H1 (cell line): Measurements from ENCODE around the gene PTGDS. TPM values are rescaled to one million over a fixed set of nuclear protein-coding genes. Genes with fewer than 3 reads are reported as not detected.

Experiments used
- CTCF ChIA-PET: fragments of 300-600 bp; sonication (Branson Sonifier 250); formaldehyde crosslinking; loops from one replicate; lab custom pipeline; 2021; ENCODE audit not compliant: partially characterized antibody; lab: Charles Lee
- POLR2A ChIA-PET: fragments of 300-600 bp; sonication (Branson Sonifier 250); formaldehyde crosslinking; loops from one replicate; lab custom pipeline; 2021; ENCODE audit warnings: inconsistent platforms; ENCODE audit not compliant: partially characterized antibody; lab: Charles Lee
- DNase-seq, 2 experiments: peaks; one replicate each; pipeline versions ENCODE4 v3.0.0 to v3.0.0-alpha.2; 2010 to 2022; ENCODE audit warnings: low spot score in 2 of 2, low read depth in 1 of 2, mixed read lengths in 1 of 2
- FAIRE-seq: peaks from 2 replicates; lab custom pipeline; 2011; peaks lifted over from hg19 to GRCh38; lab: Jason Lieb, UNC
- H2AFZ ChIP-seq: 2 replicates; pipeline ENCODE4 v1.8.1; 2012; ENCODE audit warnings: low read length, inconsistent platforms
- H2AK5ac ChIP-seq: 2 replicates; pipeline ENCODE4 v1.6.1; 2013; ENCODE audit warnings: low read depth, low read length
- H2BK120ac ChIP-seq: replicated peaks from 2 replicates; pipeline ENCODE3; 2013; ENCODE audit warnings: low read depth, low read length, inconsistent platforms
- H2BK12ac ChIP-seq: 2 replicates; pipeline ENCODE4 v1.6.1; 2013; ENCODE audit warnings: low read depth, low read length
- H2BK15ac ChIP-seq: 2 replicates; pipeline ENCODE4 v1.6.1; 2013; ENCODE audit warnings: low read length
- H2BK20ac ChIP-seq: 2 replicates; pipeline ENCODE4 v1.6.1; 2013; ENCODE audit warnings: low read length
- H2BK5ac ChIP-seq: 2 replicates; pipeline ENCODE4 v1.6.1; 2013; ENCODE audit warnings: low read depth, low read length
- H3K14ac ChIP-seq: 2 replicates; pipeline ENCODE4 v1.6.1; 2013; ENCODE audit warnings: inconsistent platforms; ENCODE audit not compliant: insufficient read length
- H3K18ac ChIP-seq: 2 replicates; pipeline ENCODE4 v1.6.1; 2013; ENCODE audit warnings: low read length; ENCODE audit errors: extremely low read depth
- H3K23ac ChIP-seq: 2 replicates; pipeline ENCODE4 v1.6.1; 2013; ENCODE audit warnings: inconsistent platforms; ENCODE audit not compliant: insufficient read length
- H3K23me2 ChIP-seq: 2 replicates; pipeline ENCODE4 v1.6.1; 2013; ENCODE audit warnings: low read depth, low read length
- H3K27ac ChIP-seq: 2 replicates; pipeline ENCODE4 v1.6.1; 2011; ENCODE audit warnings: low read depth, low read length, inconsistent platforms
- H3K27me3 ChIP-seq, 4 experiments: replicated peaks in 1 of 4; 1 replicate in 1 of 4; 2 replicates in 3 of 4; pipeline versions ENCODE4 v1.6.1 to v1.8.1; 2011 to 2013; ENCODE audit warnings: low read length in 3 of 4, mild to moderate bottlenecking in 3 of 4, inconsistent platforms in 2 of 4, mixed read lengths in 2 of 4, moderate library complexity in 1 of 4; ENCODE audit not compliant: control insufficient read depth in 3 of 4, insufficient read depth in 3 of 4; ENCODE audit errors: extremely low read depth in 1 of 4
- H3K36me3 ChIP-seq, 4 experiments: 2 replicates each; pipeline versions ENCODE4 v1.6.1 to v1.8.1; 2011 to 2013; ENCODE audit warnings: mild to moderate bottlenecking in 4 of 4, low read length in 3 of 4, moderate library complexity in 2 of 4, control low read depth in 1 of 4, inconsistent platforms in 1 of 4; ENCODE audit not compliant: insufficient read depth in 4 of 4, control insufficient read depth in 2 of 4
- H3K4ac ChIP-seq: replicated peaks from 2 replicates; pipeline ENCODE3; 2013; ENCODE audit warnings: low read length, low read depth, mixed read lengths, inconsistent platforms; ENCODE audit not compliant: insufficient read length
- H3K4me1 ChIP-seq, 4 experiments: replicated peaks in 1 of 4; 1 replicate in 1 of 4; 2 replicates in 3 of 4; pipeline versions ENCODE4 v1.6.1 to v1.8.1; 2011 to 2013; ENCODE audit warnings: low read length in 3 of 4, inconsistent platforms in 2 of 4, mixed read lengths in 1 of 4; ENCODE audit not compliant: insufficient read depth in 4 of 4, control insufficient read depth in 3 of 4
- H3K4me2 ChIP-seq, 2 experiments: 2 replicates each; pipeline versions ENCODE4 v1.6.1 to v1.8.1; 2011 to 2013; ENCODE audit warnings: low read depth in 2 of 2, low read length in 2 of 2, control low read depth in 1 of 2, inconsistent platforms in 1 of 2, mild to moderate bottlenecking in 1 of 2; ENCODE audit not compliant: insufficient read depth in 1 of 2
- H3K4me3 ChIP-seq, 4 experiments: fragments of 200-600, 300-600 bp in 1 of 4; sonication (generic), shearing (Covaris generic), sonication (Bioruptor Twin) in 1 of 4; 2 replicates each; pipeline versions ENCODE4 v1.5.1 to v1.8.1; 2011 to 2016; ENCODE audit warnings: low read length in 4 of 4, low read depth in 3 of 4, control low read depth in 2 of 4, inconsistent platforms in 2 of 4, mild to moderate bottlenecking in 2 of 4, mixed read lengths in 1 of 4, moderate library complexity in 1 of 4; ENCODE audit not compliant: insufficient read depth in 2 of 4; ENCODE audit errors: extremely low read depth in 1 of 4
- H3K56ac ChIP-seq: replicated peaks from 2 replicates; pipeline ENCODE3; 2013; ENCODE audit warnings: low read depth, mild to moderate bottlenecking, mixed read lengths, low read length, inconsistent platforms; ENCODE audit not compliant: insufficient read length
- H3K79me1 ChIP-seq: 2 replicates; pipeline ENCODE4 v1.6.1; 2013; ENCODE audit warnings: low read depth, low read length, control low read depth
- H3K79me2 ChIP-seq, 2 experiments: 2 replicates each; pipeline versions ENCODE4 v1.6.1 to v1.8.1; 2012 to 2013; ENCODE audit warnings: low read length in 2 of 2, mild to moderate bottlenecking in 2 of 2, inconsistent platforms in 1 of 2; ENCODE audit not compliant: insufficient read depth in 2 of 2, control insufficient read depth in 1 of 2
- H3K9ac ChIP-seq, 4 experiments: replicated peaks in 1 of 4; 1 replicate in 1 of 4; 2 replicates in 3 of 4; pipeline versions ENCODE4 v1.6.1 to v1.8.1; 2011 to 2013; ENCODE audit warnings: low read depth in 3 of 4, low read length in 3 of 4, control low read depth in 2 of 4, mild to moderate bottlenecking in 2 of 4, moderate library complexity in 2 of 4, inconsistent platforms in 1 of 4; ENCODE audit errors: extremely low read depth in 1 of 4
- H3K9me3 ChIP-seq, 2 experiments: 2 replicates each; pipeline versions ENCODE4 v1.6.1 to v1.8.1; 2012 to 2013; ENCODE audit warnings: mild to moderate bottlenecking in 2 of 2, moderate library complexity in 2 of 2, control low read depth in 1 of 2, inconsistent platforms in 1 of 2, low read depth in 1 of 2, low read length in 1 of 2, mixed read lengths in 1 of 2; ENCODE audit not compliant: insufficient read depth in 2 of 2
- H4K20me1 ChIP-seq, 2 experiments: replicated peaks in 1 of 2; 2 replicates each; pipeline versions ENCODE3 to v1.8.1; 2011 to 2013; ENCODE audit warnings: inconsistent platforms in 2 of 2, low read length in 2 of 2, mild to moderate bottlenecking in 1 of 2; ENCODE audit not compliant: insufficient read depth in 2 of 2, control insufficient read depth in 1 of 2
- H4K5ac ChIP-seq: 2 replicates; pipeline ENCODE4 v1.6.1; 2013; ENCODE audit warnings: low read length, low read depth, mixed read lengths, inconsistent platforms; ENCODE audit not compliant: insufficient read length
- H4K8ac ChIP-seq: 2 replicates; pipeline ENCODE4 v1.8.0; 2013; ENCODE audit warnings: mild to moderate bottlenecking, moderate library complexity, low read length, inconsistent platforms; ENCODE audit not compliant: insufficient read depth; ENCODE audit errors: extremely low read depth
- H4K91ac ChIP-seq: replicated peaks from 2 replicates; pipeline ENCODE3; 2013; ENCODE audit warnings: low read length, mixed read lengths, inconsistent platforms; ENCODE audit not compliant: insufficient read length
- EP300 ChIP-seq, 2 experiments: IDR thresholded peaks; 1 replicate in 1 of 2; 2 replicates in 1 of 2; pipeline ENCODE4 v1.6.1; 2011 to 2012; ENCODE audit warnings: low read depth in 2 of 2, low read length in 2 of 2, mild to moderate bottlenecking in 2 of 2, borderline replicate concordance in 1 of 2, inconsistent platforms in 1 of 2, moderate library complexity in 1 of 2
- JUN ChIP-seq: IDR thresholded peaks from 2 replicates; pipeline ENCODE4 v1.6.1; 2011; ENCODE audit warnings: low read depth, mild to moderate bottlenecking, improper control_type of control experiment, low read length
- PHF8 ChIP-seq: fragments of 200-600 bp; sonication (generic); conservative IDR thresholded peaks from 2 replicates; pipeline ENCODE4 v1.7.1; 2012; ENCODE audit warnings: low read depth, mild to moderate bottlenecking, inconsistent platforms, low read length, moderate library complexity
- RBBP5 ChIP-seq: IDR thresholded peaks from 2 replicates; pipeline ENCODE4 v1.7.1; 2012; ENCODE audit warnings: low read depth, mild to moderate bottlenecking, inconsistent platforms, low read length, moderate library complexity, borderline replicate concordance
- RNF2 ChIP-seq: fragments of 200-900, 300-1000 bp; sonication (generic); IDR thresholded peaks from 2 replicates; pipeline ENCODE4 v1.7.1; 2016; ENCODE audit warnings: borderline replicate concordance, low read depth, mild to moderate bottlenecking, antibody characterized with exemption, low read length; ENCODE audit not compliant: poor library complexity, severe bottlenecking; ENCODE audit errors: missing control alignments
- SP2 ChIP-seq: IDR thresholded peaks from 2 replicates; pipeline ENCODE4 v1.6.1; 2012; ENCODE audit warnings: mild to moderate bottlenecking, low read length, inconsistent platforms
- TAF1 ChIP-seq: IDR thresholded peaks from 2 replicates; pipeline ENCODE4 v1.6.1; 2011; ENCODE audit warnings: mild to moderate bottlenecking, low read depth, low read length
- TBP ChIP-seq: IDR thresholded peaks from 2 replicates; pipeline ENCODE4 v1.6.1; 2011; ENCODE audit warnings: low read depth, low read length, improper control_type of control experiment
- TCF12 ChIP-seq: IDR thresholded peaks from 2 replicates; pipeline ENCODE4 v1.6.1; 2011; ENCODE audit warnings: low read depth, mild to moderate bottlenecking, low read length
- ZNF274 ChIP-seq: IDR thresholded peaks from 2 replicates; pipeline ENCODE4 v1.7.0; 2012; ENCODE audit warnings: low read length, borderline replicate concordance; ENCODE audit errors: extremely low read depth
- WGBS, 2 experiments: shearing (Covaris generic) in 1 of 2; methylation state at CpG; one replicate each; pipeline versions ENCODE4 v1.1.6 to v1.1.7; 2013 to 2015; ENCODE audit warnings: low lambda C conversion rate in 2 of 2, mixed read lengths in 2 of 2, inconsistent platforms in 1 of 2, low coverage in 1 of 2, missing lambda C conversion rate in 1 of 2; ENCODE audit not compliant: insufficient replicate concordance in 2 of 2, insufficient coverage in 1 of 2, insufficient read length in 1 of 2; ENCODE audit errors: extremely low coverage in 1 of 2, missing lambda C conversion rate in 1 of 2; 5-methylcytosine and 5-hydroxymethylcytosine counted together
- polyA plus RNA-seq, 7 experiments: library from polyadenylated mRNA; depleted of rRNA in 3 of 7; stranded (reverse) in 5 of 7; unstranded in 2 of 7; fragments of >200 nt in 5 of 7; fragments of 200-250 nt in 2 of 7; gene quantifications; 1 replicate in 5 of 7; 2 replicates in 1 of 7; 4 replicates in 1 of 7; pipeline versions ENCODE4 v1.2.1 to v1.2.3, GENCODE V29; 2011 to 2013; ENCODE audit warnings: missing spikeins in 2 of 7, mixed read lengths in 2 of 7
- total RNA-seq: library from RNA; stranded (reverse); fragmentation: NEBNext Ultra II Directional; extraction: Animal tissue kit (Norgen Biotek cat#: 25700); gene quantifications from 2 replicates; pipeline ENCODE4 v1.2.1, GENCODE V29; 2021
- TF ChIP-seq, protein P1 (sequence below): IDR thresholded peaks from 2 replicates; pipeline ENCODE4 v1.6.1; 2012; ENCODE audit warnings: inconsistent platforms

The PTGDS gene
- total and polyA plus RNA-seq, 2 of the 8 experiments (the other 6 are each of a cell fraction or from before 2014, with no cell fraction given): 1.7 to 2.3 TPM

DNA sequence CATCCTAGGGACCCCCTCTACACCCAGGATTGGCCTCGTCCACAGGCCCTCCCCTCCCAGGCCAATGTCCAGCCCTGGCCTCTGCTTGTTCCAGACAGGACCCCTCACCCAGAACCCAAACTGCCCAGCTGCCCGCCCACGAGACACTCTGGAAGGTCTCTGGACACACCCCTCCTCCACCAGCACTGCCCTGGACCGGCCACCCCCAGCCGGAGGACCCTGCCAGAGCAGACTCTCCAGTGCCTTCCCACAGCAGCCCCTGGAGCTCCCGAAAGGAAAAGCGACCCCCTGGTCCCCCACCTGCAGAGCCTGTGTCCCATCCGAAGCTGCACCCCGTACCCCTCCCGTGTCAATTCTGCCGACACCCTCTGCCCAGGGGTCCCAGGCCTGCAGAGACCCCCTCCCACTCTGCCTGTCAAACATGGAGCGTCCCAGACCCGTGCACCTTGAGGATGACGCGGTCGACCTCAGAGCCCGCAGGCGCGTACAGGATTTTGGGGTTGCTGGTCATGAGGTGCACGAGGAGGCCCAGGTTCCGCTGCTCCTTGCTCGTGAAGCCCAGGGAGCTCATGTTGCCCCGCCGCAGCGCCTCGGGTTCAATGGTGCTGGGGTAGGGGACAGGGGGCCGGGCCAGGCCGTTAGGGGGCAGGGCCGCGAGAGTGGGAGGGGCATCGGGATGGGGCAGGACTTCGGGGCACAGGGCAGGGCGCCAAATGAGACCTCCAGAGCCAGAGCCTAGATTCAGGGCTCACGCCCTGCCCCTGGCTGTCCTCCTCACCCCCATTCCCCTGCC is 42.8 kb downstream of the PTGDS start:
- Histone ChIP-seq H2BK120ac (no peak overlapping the region), H3K9me3 (peaks cover 0 to 21% of the 10 kb centered on the region in 2 experiments; a peak in 2 of 4 replicates), H3K27me3 (no peaks in the 10 kb centered on the region; a peak in 1 of 7 replicates), H3K4ac (no peak overlapping the region), H3K36me3 (peaks cover 0 to 12% (median 0%) of the 10 kb centered on the region in 4 experiments; a peak in 1 of 8 replicates), H3K4me3 (no peak overlapping the region), H3K4me2 (no peak overlapping the region), H2BK12ac (no peak overlapping the region), H3K79me1 (no peaks in the 10 kb centered on the region), H4K91ac (no peak overlapping the region), H3K23ac (no peak overlapping the region), H2BK5ac (no peak overlapping the region), H3K14ac (no peak overlapping the region), H3K56ac (no peak overlapping the region), H3K23me2 (no peaks in the 10 kb centered on the region), H3K4me1 (peaks cover 0 to 8% (median 3%) of the 10 kb centered on the region in 4 experiments; a peak in 3 of 7 replicates), H3K9ac (no peak overlapping the region), H4K8ac (no peak overlapping the region), H3K79me2 (no peaks in the 10 kb centered on the region), H4K5ac (no peak overlapping the region), H2BK15ac (no peak overlapping the region), H4K20me1 (peaks cover 0 to 8% of the 10 kb centered on the region in 2 experiments), H2AFZ (no peak overlapping the region), H3K27ac (no peak overlapping the region), H2BK20ac (no peak overlapping the region), H2AK5ac (no peak overlapping the region), H3K18ac (no peak overlapping the region)
- FAIRE-seq (no peak), DNase-seq (no peak)
- ChIA-PET POLR2A (interaction anchor here (0.7 to 1.4 kb wide), 3 partner anchors 43 to 292 kb away, joined by 3 to 4 read pairs (median 3); partner anchors contain the start of gene RABL6), CTCF (interaction anchor here (1.2 to 7.2 kb wide), 11 partner anchors 10 to 205 kb away, joined by 3 to 54 read pairs (median 4); partner anchors contain the start of genes ABCA2, CYSRT1 and FUT7)
- 95% methylated on average over 19 of the region's 34 CpGs; no CpG with 5 or more reads in 1 of the 2 experiments for whole genome bisulfite sequencing, 2 experiments
- TF ChIP-seq ZNF274 (no peak), PHF8 (no peak), EP300 (IDR thresholded peaks at IDR 0.05; ENCODE audit: borderline replicate concordance in 1 of 2, low read depth in 2 of 2, low read length in 2 of 2) (no peak), TBP (no peak), TAF1 (no peak), RBBP5 (no peak), TCF12 (no peak), SP2 (no peak), JUN (no peak), RNF2 (no peak)
- TF ChIP-seq, protein P1, sequence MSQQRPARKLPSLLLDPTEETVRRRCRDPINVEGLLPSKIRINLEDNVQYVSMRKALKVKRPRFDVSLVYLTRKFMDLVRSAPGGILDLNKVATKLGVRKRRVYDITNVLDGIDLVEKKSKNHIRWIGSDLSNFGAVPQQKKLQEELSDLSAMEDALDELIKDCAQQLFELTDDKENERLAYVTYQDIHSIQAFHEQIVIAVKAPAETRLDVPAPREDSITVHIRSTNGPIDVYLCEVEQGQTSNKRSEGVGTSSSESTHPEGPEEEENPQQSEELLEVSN: no peak
